Measurements from ENCODE around the gene PEA15. TPM values are rescaled to one million over a fixed set of nuclear protein-coding genes. Genes with fewer than 3 reads are reported as not detected.

PEA15 gene
- total and polyA plus RNA-seq, 2 donors (not counting 3 experiments of a cell fraction or from before 2014, with no cell fraction given) = 250 to 304 TPM

GRCh38 chr1:160157174-160157573 is 48.0 kb upstream of the PEA15 start:
- no peak for FAIRE-seq
- intact Hi-C loops (cut with micrococcal nuclease) = no loop called here

More at GRCh38 chr1:160157174-160157573, 48.0 kb upstream of the PEA15 start:
- TF ChIP-seq MYC (IDR thresholded peaks at IDR 0.05; ENCODE audit: low read depth, low read length) (no peak), EZH2 (IDR thresholded peaks at IDR 0.05; ENCODE audit: borderline replicate concordance, low read depth, low read length, severe bottlenecking) (no peak), CTCF (IDR thresholded peaks at IDR 0.05; ENCODE audit: extremely low read depth in 1 of 2, insufficient read depth in 1 of 2, low read depth in 1 of 2, low read length in 2 of 2) (no peak), FOS (IDR thresholded peaks at IDR 0.05; ENCODE audit: borderline replicate concordance, insufficient read depth, low read length) (no peak), POLR2A (IDR thresholded peaks at IDR 0.05; ENCODE audit: low read depth, low read length) (no peak), JUN (IDR thresholded peaks at IDR 0.05; ENCODE audit: borderline replicate concordance, insufficient read depth, insufficient read length, low read depth) (no peak), GATA2 (IDR thresholded peaks at IDR 0.05; ENCODE audit: insufficient read depth, insufficient read length, low read depth, low read length) (no peak), POLR2AphosphoS5 (IDR thresholded peaks at IDR 0.05; ENCODE audit: insufficient read depth, low read depth, low read length) (no peak)
- TF ChIP-seq, protein P1, sequence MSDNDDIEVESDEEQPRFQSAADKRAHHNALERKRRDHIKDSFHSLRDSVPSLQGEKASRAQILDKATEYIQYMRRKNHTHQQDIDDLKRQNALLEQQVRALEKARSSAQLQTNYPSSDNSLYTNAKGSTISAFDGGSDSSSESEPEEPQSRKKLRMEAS (IDR thresholded peaks at IDR 0.05; ENCODE audit: insufficient read depth, insufficient read length) = no peak
- no peak for DNase-seq (ENCODE audit: low read depth, low spot score)
- no peaks in the 10 kb centered on the region for H3K9me1 ChIP-seq (replicated peaks; ENCODE audit: control insufficient read depth, extremely low read depth, insufficient read depth, low read length)
- H4K20me1 ChIP-seq (replicated peaks; ENCODE audit: control insufficient read depth, extremely low read depth, insufficient read depth, low read length) = no peaks in the 10 kb centered on the region
- H2AFZ ChIP-seq (ENCODE audit: low read depth, low read length) = no peak overlapping the region
- H3K4me1 ChIP-seq (ENCODE audit: control insufficient read depth, extremely low read depth, insufficient read depth, low read length) = no peaks in the 10 kb centered on the region
- no peak overlapping the region for H3K9ac ChIP-seq (replicated peaks; ENCODE audit: extremely low read depth, insufficient read depth, low read length)
- no peak overlapping the region for H3K4me3 ChIP-seq (replicated peaks in 1 of 3; ENCODE audit: insufficient read depth in 1 of 3, low read depth in 1 of 3, low read length in 3 of 3)
- H3K4me2 ChIP-seq (ENCODE audit: insufficient read depth, low read length) = no peak overlapping the region
- H3K27me3 ChIP-seq (ENCODE audit: control insufficient read depth in 2 of 2, insufficient read depth in 2 of 2, low read length in 2 of 2) = peaks cover 10 to 13% of the 10 kb centered on the region in 2 experiments
- CTCF ChIA-PET = interaction anchor here (1.1 to 1.6 kb wide), 2 partner anchors 95 to 219 kb away, joined by 3 to 4 read pairs; no protein-coding TSS in a partner anchor
- no peaks in the 10 kb centered on the region for H3K79me2 ChIP-seq (ENCODE audit: control insufficient read depth, insufficient read depth, low read length)
- no TSS peak for BruUV-seq (replicated peaks)
- no peak overlapping the region for H3K27ac ChIP-seq (ENCODE audit: insufficient read depth, low read depth, low read length)
- POLR2A ChIA-PET = no interaction called here
- H3K36me3 ChIP-seq (ENCODE audit: control insufficient read depth in 2 of 2, extremely low read depth in 1 of 2, insufficient read depth in 2 of 2, low read length in 2 of 2) = no peaks in the 10 kb centered on the region
- H3K9me3 ChIP-seq (replicated peaks; ENCODE audit: control insufficient read depth, insufficient read depth, low read length) = no peaks in the 10 kb centered on the region
- dilution Hi-C loops (cut with MboI; ENCODE audit: extremely low pct_ligation_motif_present, low sequenced_read_pairs) = no loop called here

All from endothelial cell of umbilical vein (primary cell).